ENCODE data around the gene TMCC1.

TMCC1 gene

GRCh38 chr3:129747992-129748391 lies 145.5 kb downstream of the TMCC1 start:
- in situ Hi-C loops (cut with MboI; ENCODE audit: low pct_unique_long_range_greater_than_20kb, low sequenced_read_pairs) = no loop called here
- no peak for DNase-seq

- no peak for DNase-seq
These were observed 146.4 kb downstream of the TMCC1 start for GRCh38 chr3:129747136-129747535.

DNA sequence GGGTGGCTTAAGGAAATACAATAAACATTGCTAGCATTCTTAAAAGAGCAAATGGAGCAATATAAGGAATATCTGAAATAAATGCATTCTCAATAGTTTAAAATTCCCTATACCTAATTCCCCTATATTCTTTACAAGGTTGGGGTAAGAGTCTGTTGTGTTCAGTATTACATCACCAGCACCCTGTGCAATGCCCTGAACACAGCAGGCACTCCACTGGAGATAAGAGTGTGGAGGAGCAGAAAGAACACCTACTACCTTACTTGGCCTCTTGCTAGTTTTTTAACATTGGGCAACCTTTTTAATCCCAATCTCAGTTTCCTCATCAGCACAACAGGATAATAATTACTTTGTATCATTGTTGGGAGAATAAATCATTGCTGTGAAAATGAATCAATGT lies 146.9 kb downstream of the TMCC1 start:
- in situ Hi-C loops (cut with MboI; ENCODE audit: low pct_unique_long_range_greater_than_20kb, low sequenced_read_pairs) = no loop called here

More at GRCh38 chr3:129747136-129747535, 146.4 kb downstream of the TMCC1 start:
- in situ Hi-C loops (cut with MboI; ENCODE audit: low pct_unique_long_range_greater_than_20kb, low sequenced_read_pairs) = no loop called here

DNA sequence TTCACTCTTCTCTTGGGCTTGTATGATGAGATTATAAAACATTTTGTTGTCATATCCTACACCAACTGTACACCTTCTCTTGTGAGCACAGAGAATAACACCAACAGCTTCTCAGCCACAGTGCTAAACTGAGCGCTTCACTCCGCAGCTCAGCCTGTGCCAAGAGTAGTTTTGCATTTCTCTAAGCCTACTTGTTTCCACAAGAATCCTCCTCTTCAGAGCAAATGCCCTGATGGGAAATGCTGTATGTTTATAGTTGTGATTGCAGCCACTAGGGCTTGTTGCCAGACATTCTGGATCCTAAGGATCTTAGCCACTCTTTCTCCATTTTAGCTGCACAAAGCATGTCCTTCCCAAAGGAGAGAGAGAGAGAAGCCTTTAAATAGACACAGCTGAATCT lies 148.3 kb downstream of the TMCC1 start:
- DNase-seq = no peak
- in situ Hi-C loops (cut with MboI; ENCODE audit: low pct_unique_long_range_greater_than_20kb, low sequenced_read_pairs) = no loop called here

More for the DNA sequence above, 146.9 kb downstream of the TMCC1 start:
- DNase-seq = no peak

DNA sequence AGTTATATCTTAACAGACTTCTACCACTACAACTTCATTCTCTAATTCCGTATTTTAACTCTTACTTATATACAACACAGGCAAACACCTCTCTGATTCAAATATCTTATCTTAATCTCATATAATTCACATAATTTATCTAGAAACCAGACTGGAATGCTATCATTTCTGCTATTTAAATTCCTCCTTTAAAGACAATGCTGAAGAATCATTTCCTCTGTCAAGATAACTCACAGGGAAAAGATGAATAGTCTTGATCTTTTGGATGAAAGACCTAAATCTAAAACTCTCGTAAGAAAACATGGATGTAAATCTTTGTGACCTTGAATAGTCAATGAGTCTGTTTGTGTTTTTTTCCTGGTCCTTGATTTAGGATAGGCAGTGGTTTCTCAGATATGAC lies 151.7 kb downstream of the TMCC1 start:
- no peak for DNase-seq
- in situ Hi-C loops (cut with MboI; ENCODE audit: low pct_unique_long_range_greater_than_20kb, low sequenced_read_pairs) = no loop called here

GRCh38 chr3:129740090-129740489 lies 153.4 kb downstream of the TMCC1 start:
- no peak for DNase-seq
- in situ Hi-C loops (cut with MboI; ENCODE audit: low pct_unique_long_range_greater_than_20kb, low sequenced_read_pairs) = no loop called here

DNA sequence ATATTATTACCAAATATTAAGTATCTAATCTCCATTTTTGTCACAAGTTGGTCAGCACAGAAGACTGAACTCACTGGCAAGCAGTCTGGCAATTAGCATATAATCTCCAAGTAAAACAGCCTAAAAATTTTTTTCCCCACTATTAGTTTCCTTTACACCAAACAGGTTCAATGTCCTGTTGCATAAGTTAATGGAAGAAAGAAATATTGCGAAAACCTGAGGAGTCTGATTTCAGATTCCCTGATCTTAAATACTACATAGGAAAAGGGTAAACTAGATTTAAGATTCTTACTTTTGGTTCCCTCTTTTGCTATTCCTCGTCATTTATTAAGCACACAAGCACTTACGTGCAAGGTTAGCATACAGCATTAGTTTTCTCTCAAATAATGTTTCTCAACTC lies 153.9 kb downstream of the TMCC1 start:
- in situ Hi-C loops (cut with MboI; ENCODE audit: low pct_unique_long_range_greater_than_20kb, low sequenced_read_pairs) = no loop called here
- no peak for DNase-seq

DNA sequence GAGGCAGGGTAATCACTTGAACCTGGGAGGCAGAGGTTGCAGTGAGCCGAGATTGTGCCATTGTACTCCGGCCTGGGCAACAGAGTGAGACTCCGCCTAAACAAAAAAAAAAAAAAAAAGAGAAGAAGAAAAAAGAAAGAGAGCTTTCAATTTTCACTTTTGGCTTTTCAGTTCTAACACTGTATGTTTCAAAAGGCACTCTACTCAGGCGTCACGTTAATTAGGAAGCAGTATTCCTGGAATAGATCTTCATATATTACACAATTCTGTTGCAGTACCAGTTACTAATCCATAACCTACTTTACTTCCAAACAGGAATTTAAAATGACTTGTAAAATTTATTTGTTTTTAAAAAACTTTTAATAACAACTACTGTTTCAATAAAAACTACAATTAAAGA lies 155.3 kb downstream of the TMCC1 start:
- in situ Hi-C loops (cut with MboI; ENCODE audit: low pct_unique_long_range_greater_than_20kb, low sequenced_read_pairs) = no loop called here
- no peak for DNase-seq

DNA sequence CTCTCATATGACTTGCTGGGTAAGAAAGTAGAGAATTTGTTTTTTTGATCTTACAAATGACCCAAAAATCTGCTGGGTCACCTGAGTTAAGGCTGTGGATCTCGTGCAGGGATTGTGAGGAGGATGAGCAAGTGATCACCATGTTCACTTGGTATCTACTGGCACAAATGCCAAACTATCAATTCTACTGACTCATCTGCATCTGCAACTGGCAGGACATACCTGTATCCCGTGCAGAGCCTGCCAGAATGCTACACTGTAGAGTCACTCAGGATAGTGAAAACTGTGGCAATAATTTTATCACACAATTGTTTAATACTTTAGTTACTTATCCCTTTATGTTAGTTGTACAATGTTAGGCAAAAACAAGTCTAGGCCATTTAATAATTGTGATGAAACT lies 157.4 kb downstream of the TMCC1 start:
- DNase-seq = no peak
- in situ Hi-C loops (cut with MboI; ENCODE audit: low pct_unique_long_range_greater_than_20kb, low sequenced_read_pairs) = no loop called here

DNA sequence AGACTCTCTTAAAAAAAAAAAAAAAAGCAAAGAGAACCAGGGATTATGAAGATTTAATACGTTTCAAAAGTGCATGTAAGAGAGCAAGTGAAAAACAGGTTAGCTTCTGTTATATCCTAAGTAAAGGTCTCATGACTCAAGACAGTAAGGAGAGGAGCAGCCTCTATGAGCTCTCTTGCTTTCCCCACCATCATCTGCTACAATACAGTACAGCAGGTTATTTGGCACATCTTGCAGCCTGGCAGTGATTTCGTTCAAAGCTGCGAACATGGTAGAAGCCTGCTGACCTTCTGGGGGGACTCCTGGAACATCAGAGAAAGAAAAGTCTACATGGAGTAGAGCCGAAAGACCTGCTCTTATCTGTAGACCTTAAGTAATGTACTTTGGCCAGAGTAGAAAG lies 157.9 kb downstream of the TMCC1 start:
- in situ Hi-C loops (cut with MboI; ENCODE audit: low pct_unique_long_range_greater_than_20kb, low sequenced_read_pairs) = no loop called here
- no peak for DNase-seq

GRCh38 chr3:129734449-129734848 lies 159.1 kb downstream of the TMCC1 start:
- DNase-seq = no peak
- in situ Hi-C loops (cut with MboI; ENCODE audit: low pct_unique_long_range_greater_than_20kb, low sequenced_read_pairs) = no loop called here

DNA sequence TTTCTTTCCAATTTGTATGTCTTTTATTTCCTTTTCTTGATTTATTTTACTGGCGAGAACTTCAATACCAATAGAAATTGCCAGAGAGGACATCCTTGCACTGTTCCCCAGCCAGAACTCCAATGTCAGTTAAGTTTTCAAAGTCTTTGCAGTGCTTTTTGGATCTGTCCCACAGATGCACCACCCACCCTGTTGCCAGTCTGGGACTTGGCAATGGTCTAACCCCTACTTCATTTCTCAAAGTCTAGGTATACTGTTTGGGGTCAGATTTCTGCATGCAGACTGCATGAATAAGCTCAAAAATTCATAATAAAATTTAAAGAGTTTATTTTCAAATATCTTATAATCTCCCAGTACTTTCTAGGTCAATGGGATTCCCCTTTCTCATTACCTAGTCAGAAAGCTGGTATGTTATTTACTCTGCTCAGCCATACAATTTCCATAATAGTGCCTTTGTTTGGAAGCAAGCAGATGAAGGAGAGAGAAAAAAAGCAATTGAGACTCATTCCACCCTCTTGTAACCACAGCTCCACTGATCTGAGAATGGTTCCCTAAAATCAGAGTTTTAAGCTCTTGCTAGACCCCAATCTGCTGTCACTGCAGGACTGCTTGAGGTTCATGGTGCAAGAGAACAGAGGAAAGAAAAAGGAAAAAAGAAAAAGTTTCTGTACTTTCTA lies 161.2 kb downstream of the TMCC1 start:
- in situ Hi-C loops (cut with MboI; ENCODE audit: low pct_unique_long_range_greater_than_20kb, low sequenced_read_pairs) = no loop called here
- no peak for DNase-seq

DNA sequence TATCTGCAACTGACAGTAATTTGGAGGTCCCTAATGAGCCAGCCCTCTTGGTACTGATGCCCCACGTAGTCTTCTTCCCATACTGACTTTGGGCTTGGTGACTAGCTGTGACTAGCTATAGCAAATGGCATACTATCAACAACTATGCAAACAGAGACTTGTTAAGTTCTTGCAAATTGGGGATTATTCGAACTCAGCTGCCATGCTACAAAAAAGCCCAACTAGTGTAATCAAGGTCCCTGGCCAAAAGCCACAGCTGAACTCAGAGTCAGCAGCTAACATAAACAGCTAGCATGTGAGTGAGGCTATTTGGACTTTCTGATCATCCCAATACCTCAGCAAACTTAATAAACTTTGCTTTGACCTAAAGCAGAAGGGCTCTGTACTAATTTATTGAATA lies 165.8 kb downstream of the TMCC1 start:
- DNase-seq = no peak
- in situ Hi-C loops (cut with MboI; ENCODE audit: low pct_unique_long_range_greater_than_20kb, low sequenced_read_pairs) = no loop called here

GRCh38 chr3:129723558-129724324 lies 169.8 kb downstream of the TMCC1 start:
- in situ Hi-C loops (cut with MboI; ENCODE audit: low pct_unique_long_range_greater_than_20kb, low sequenced_read_pairs) = no loop called here
- no peak for DNase-seq

- in situ Hi-C loops (cut with MboI; ENCODE audit: low pct_unique_long_range_greater_than_20kb, low sequenced_read_pairs) = no loop called here
- DNase-seq = no peak
These were observed 171.0 kb downstream of the TMCC1 start for GRCh38 chr3:129722527-129722926.

- in situ Hi-C loops (cut with MboI; ENCODE audit: low pct_unique_long_range_greater_than_20kb, low sequenced_read_pairs) = no loop called here
These were observed 175.3 kb downstream of the TMCC1 start for GRCh38 chr3:129718201-129718600.

GRCh38 chr3:129715854-129716253 lies 177.7 kb downstream of the TMCC1 start:
- in situ Hi-C loops (cut with MboI; ENCODE audit: low pct_unique_long_range_greater_than_20kb, low sequenced_read_pairs) = no loop called here
- no peak for DNase-seq

More at GRCh38 chr3:129718201-129718600, 175.3 kb downstream of the TMCC1 start:
- no peak for DNase-seq

DNA sequence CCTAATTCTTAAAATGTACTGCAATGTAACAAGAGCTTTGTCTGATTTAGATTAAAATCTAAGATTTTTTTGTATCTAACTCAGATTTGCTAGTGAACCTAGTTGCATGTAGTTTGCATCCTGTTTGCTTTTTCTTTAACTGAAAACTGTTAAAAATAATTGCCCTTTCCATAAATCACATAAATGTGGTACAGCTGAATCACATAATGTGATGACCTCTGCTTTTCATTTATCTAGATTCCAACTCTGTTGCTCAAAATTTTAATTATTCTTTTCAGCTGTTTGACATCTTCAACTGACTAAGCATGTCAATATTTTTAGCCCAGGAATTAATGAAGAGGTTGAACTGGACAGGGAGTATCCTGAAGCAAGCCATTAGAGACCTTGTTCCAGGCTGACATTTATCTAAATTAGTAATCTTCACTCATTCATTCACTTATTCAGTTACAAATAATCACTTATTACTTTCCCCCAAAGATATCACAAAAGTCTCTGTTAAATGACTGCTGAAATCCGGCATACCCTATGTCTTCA lies 185.1 kb downstream of the TMCC1 start:
- in situ Hi-C loops (cut with MboI; ENCODE audit: low pct_unique_long_range_greater_than_20kb, low sequenced_read_pairs) = no loop called here
- no peak for DNase-seq

GRCh38 chr3:129705274-129705673 lies 188.2 kb downstream of the TMCC1 start:
- in situ Hi-C loops (cut with MboI; ENCODE audit: low pct_unique_long_range_greater_than_20kb, low sequenced_read_pairs) = no loop called here
- no peak for DNase-seq

- DNase-seq = no peak
- in situ Hi-C loops (cut with MboI; ENCODE audit: low pct_unique_long_range_greater_than_20kb, low sequenced_read_pairs) = no loop called here
These were observed 189.6 kb downstream of the TMCC1 start for GRCh38 chr3:129703913-129704312.

Measured in KBM-7 (cell line).